AG09319 (cell line): ENCODE results near the gene C2CD2.

Source experiments
- DNase-seq: peaks from one replicate; pipeline ENCODE4 v3.0.0-alpha.2; 2010; ENCODE audit warnings: low read depth; ENCODE audit errors: extremely low read depth
- CTCF ChIP-seq: IDR thresholded peaks from 2 replicates; pipeline ENCODE4 v1.5.1; 2011; ENCODE audit warnings: low read depth, mild to moderate bottlenecking, inconsistent platforms, low read length, moderate library complexity

Gene C2CD2

DNA sequence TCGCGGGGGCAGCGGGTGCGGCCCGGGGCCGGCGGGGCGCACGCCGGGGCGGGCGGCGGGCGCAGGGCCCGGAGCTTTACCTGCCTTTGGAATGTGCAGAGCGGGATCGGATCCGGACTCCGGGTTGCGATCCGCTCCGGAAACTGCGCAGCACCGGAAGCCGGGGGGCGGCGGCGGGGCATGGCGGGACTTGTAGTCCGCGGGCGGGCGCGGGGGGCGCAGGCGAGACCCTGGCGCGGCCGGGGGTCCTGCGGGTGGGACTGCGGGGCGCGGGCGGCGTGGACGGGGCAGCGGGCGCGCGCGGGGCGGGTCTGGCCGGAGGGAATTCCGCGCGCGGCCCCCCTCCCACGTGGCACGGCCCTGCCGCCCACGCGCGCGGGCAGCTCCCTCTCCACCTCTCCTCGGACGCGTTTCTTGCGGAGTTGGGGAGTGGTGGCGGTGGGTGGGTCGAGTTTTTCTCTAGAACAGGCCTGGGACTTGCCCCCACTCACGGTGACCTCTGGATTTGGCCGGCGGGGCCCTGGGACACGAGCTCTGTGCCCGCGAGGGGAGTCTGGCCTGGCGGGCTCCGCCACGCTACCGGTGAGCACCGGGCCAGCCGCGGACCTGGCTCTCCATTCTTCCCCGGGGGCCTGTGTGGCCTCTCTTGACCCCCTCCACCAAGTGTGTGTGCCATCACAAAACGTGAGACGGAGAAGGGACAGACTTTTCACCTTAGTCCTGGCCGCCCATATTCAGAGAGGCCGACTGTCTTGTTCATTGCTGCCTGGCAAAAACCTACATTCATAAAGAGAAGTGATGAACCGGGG lies 74.4 kb downstream of the C2CD2 start, which contains the start of gene PRDM15:
Gene PRDM15, minus strand, starts transcription at position 155 of the 809 bp plus-strand sequence. CDS start 18,981 bp downstream, outside the sequence.
- DNase-seq, result peak; percentile 63
- no peak for TF ChIP-seq CTCF

GRCh38 chr21:41878831-41879189 lies 75.0 kb downstream of the C2CD2 start:
- no peak for TF ChIP-seq CTCF
- peak; percentile 65 for DNase-seq

DNA sequence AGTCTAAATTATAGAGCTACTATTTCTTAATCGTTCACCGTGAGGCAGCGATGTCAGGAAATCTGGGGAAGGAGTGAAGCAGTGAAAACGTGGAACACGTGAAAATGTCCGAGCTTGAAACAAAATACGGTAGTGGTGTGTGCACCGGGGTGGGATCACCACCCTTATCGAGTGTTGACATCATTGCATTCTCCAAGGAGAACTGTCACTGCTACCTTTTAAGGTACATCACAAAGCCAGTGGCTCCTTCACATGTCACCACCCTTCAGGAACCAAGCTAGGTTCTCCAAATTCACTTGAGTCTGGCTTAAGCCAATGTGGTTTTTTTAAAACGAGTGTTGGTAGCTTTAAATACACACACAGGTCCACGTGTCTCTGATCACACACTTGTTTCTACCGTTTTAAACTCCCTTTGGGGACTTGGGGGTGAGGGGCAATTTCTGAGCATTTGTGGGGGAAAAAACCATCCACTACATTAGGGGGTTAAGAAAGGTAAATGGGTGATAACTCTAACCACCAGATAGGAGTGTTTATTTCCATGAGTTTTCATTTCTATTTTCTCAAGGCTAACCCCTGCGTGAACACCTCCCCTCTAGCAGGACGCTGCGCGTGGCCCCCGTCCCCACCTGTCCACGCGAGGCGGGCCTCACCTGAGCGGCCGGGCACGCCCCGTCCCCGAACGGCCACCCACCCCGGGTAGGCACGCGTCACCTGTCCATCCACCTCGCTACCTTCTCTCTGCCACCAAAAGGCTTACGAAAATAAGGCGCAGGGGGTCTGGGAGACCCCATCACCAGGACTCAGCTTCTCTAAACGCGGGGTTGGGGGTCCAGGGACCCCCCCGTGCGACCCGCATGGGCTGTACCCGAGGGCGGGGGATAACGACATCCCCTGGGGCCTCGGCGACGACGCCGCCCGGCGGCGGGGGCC lies 75.7 kb downstream of the C2CD2 start:
- peak; percentile 8 for DNase-seq
- no peak for TF ChIP-seq CTCF

DNA sequence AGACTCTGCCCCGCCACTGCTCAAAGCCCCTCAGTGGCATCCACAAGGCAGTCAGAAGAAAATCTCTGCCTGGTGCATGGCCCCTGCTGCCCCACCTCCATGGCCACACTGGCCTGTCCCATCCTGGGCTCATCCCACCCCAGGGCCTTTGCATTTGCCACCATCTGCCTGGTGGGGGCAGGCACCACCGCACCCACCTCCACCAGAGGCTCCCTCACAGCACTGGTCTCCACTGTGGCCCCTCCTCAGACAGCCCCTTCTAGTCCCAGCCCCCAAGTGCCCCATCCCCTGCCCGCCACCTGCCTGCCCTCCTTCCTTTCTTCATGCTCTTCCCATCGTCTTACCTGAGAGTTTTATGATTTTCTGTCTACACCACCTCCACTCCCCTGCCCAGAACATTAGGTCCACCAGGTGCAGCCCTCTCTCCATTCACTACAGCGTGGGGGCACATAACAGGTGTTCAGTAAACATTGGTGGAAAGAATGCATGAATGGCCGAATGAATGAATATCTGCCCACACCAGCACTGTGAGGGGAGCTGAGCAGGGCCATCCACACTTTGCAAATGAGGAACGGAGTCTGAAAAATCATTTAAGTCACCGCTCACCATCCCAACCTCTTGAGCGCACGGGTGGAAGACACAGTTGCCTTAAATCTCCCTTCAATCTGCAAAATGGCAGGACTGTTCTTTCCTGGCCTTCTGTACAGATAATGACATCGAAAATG lies 76.7 kb downstream of the C2CD2 start:
- no peak for TF ChIP-seq CTCF
- no peak for DNase-seq

DNA sequence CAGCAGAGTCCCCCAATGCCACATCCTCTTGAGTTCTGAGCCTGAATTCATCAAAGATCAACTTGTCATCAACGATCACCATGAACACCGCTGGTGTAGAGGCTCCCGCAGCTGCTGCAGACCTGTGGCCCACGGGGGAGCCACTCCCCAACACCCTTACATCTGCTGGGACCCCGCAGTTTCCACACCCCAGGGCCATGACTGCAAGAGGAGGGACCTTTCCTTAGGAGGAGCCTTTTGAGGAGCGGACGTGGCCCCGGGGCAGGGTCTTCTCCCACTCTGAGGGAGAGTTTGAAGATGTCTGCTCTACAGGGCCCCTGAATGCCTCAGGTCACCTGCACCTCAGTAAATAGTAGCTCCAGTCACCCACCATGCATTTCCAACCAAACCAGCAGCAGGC lies 77.4 kb downstream of the C2CD2 start:
- TF ChIP-seq CTCF, result no peak
- no peak for DNase-seq

- no peak for TF ChIP-seq CTCF
- DNase-seq, result no peak
Observed at GRCh38 chr21:41875086-41875485, 78.7 kb downstream of the C2CD2 start.
